Measurements from ENCODE around the gene LZTS3. TPM values are rescaled to one million over a fixed set of nuclear protein-coding genes. Genes with fewer than 3 reads are reported as not detected.
"Not testable (repeated sequence)": the region's sequence is repeated elsewhere in the genome, so short reads cannot be mapped to it uniquely, and the experiment has no call there.

Gene LZTS3
- total and polyA plus RNA-seq, 12 donors, result 3.6 to 29.9 (median 11.5) TPM

- Histone ChIP-seq H3K36me3 (replicated peaks in 1 of 2) (peaks cover 0 to 19% of the 10 kb centered on the region in 2 donors), H3K27ac (no peak overlapping the region), H3K27me3 (no peaks in the 10 kb centered on the region), H3K4me3 (no peak overlapping the region), H3K9me3 (replicated peaks in 1 of 3) (no peaks in the 10 kb centered on the region), H3K4me1 (replicated peaks in 1 of 2) (peaks cover 10 to 16% of the 10 kb centered on the region in 2 donors)
- 95 to 97% (median 96%) methylated on average over 5 to 12 of the region's 12 CpGs for WGBS, 4 donors
- intact Hi-C loops (cut with DNase I), result no loop called here
- TF ChIP-seq POLR2A (IDR thresholded peaks at IDR 0.05) (no peak), CTCF (IDR thresholded peaks at IDR 0.05) (no peak)
- peak in 1 of 7 donors; percentile 14 for DNase-seq
These were observed 51.3 kb downstream of the LZTS3 start for GRCh38 chr20:3121955-3122610.

GRCh38 chr20:3121271-3121911 is 52.0 kb downstream of the LZTS3 start:
- no peak for TF ChIP-seq POLR2A (IDR thresholded peaks at IDR 0.05)
- no peak for TF ChIP-seq CTCF (IDR thresholded peaks at IDR 0.05)
- peaks cover 0 to 19% of the 10 kb centered on the region in 2 donors for H3K36me3 ChIP-seq (replicated peaks in 1 of 2)
- H3K27me3 ChIP-seq, result no peaks in the 10 kb centered on the region
- no peak overlapping the region for H3K27ac ChIP-seq
- DNase-seq, result peak in 1 of 7 donors; percentile 8
- peaks cover 15 to 21% of the 10 kb centered on the region in 2 donors for H3K4me1 ChIP-seq (replicated peaks in 1 of 2)
- no peak overlapping the region for H3K4me3 ChIP-seq
- intact Hi-C loops (cut with DNase I), result no loop called here
- 71 to 81% (median 75%) methylated on average over 5 to 11 of the region's 11 CpGs for WGBS, 4 donors
- H3K9me3 ChIP-seq (replicated peaks in 1 of 3), result no peaks in the 10 kb centered on the region

- TF ChIP-seq CTCF (IDR thresholded peaks at IDR 0.05), result no peak
- TF ChIP-seq POLR2A (IDR thresholded peaks at IDR 0.05), result no peak
- Histone ChIP-seq H3K27ac (peak overlapping the region in 2 of 5 donors; percentile 92 to 94), H3K4me1 (replicated peaks in 1 of 2) (peaks cover 23 to 33% of the 10 kb centered on the region in 2 donors), H3K4me3 (no peak overlapping the region), H3K36me3 (replicated peaks in 1 of 2) (peaks cover 0 to 19% of the 10 kb centered on the region in 2 donors), H3K27me3 (no peaks in the 10 kb centered on the region), H3K9me3 (replicated peaks in 1 of 3) (no peaks in the 10 kb centered on the region)
- 43 to 53% (median 44%) methylated on average over 5 of the region's 5 CpGs for WGBS, 4 donors
- intact Hi-C loops (cut with DNase I), result loop anchor here in 1 of 2 donors (10.0 kb wide), 1 partner anchor 64 kb away; no protein-coding TSS in a partner anchor
- peak in 6 of 7 donors; percentile 54 to 81 (median 71) for DNase-seq
These were observed 54.3 kb downstream of the LZTS3 start for GRCh38 chr20:3119044-3119443.

- DNase-seq, result peak; percentile 76 to 91 (median 86)
- intact Hi-C loops (cut with DNase I), result loop anchor here in 1 of 2 donors (10.0 kb wide), 1 partner anchor 63 kb away; no protein-coding TSS in a partner anchor
- 31 to 37% (median 33%) methylated on average over 14 of the region's 14 CpGs for WGBS, 4 donors
- H3K9me3 ChIP-seq (replicated peaks in 1 of 3); H3K4me3 ChIP-seq; H3K27me3 ChIP-seq: not testable (repeated sequence)
- Histone ChIP-seq H3K36me3 (replicated peaks in 1 of 2) (peaks cover 0 to 19% of the 10 kb centered on the region in 2 donors), H3K27ac (peak overlapping the region; percentile 31 to 94 (median 81)), H3K4me1 (replicated peaks in 1 of 2) (peaks cover 23 to 33% of the 10 kb centered on the region in 2 donors)
- TF ChIP-seq POLR2A (IDR thresholded peaks at IDR 0.05), result peak in 1 of 2 donors; percentile 21
- TF ChIP-seq CTCF (IDR thresholded peaks at IDR 0.05), result peak; percentile 52 to 97 (median 84)
These were observed 55.4 kb downstream of the LZTS3 start for GRCh38 chr20:3117839-3118379.

All from adrenal gland (tissue), 12 donors.